T47D (cell line): ENCODE measurements around the gene MAST4.

Experiments used
- DNase-seq, 2 experiments: peaks; one replicate each; pipeline versions ENCODE4 v3.0.0 to v3.0.0-alpha.2; 2011 to 2012; ENCODE audit warnings: low read depth in 1 of 2, low spot score in 1 of 2
- JUND ChIP-seq: IDR thresholded peaks from 2 replicates; pipeline ENCODE4 v1.6.1; 2012; ENCODE audit warnings: low read depth
- in situ Hi-C: cut with HindIII; loops from 2 replicates; pipeline ENCODE4 v1.10.0; 2016; ENCODE audit warnings: low sequenced_read_pairs, low pct_unique_long_range_greater_than_20kb

The MAST4 gene

GRCh38 chr5:66826696-66827095, 230.5 kb downstream of the MAST4 start:
- no peak for TF ChIP-seq JUND
- no peak for DNase-seq
- in situ Hi-C loops, result no loop called here

- TF ChIP-seq JUND, result no peak
- DNase-seq, result no peak
- in situ Hi-C loops, result no loop called here
Observed at GRCh38 chr5:66828046-66828547, 231.9 kb downstream of the MAST4 start.

GRCh38 chr5:66828548-66829357, 232.6 kb downstream of the MAST4 start:
- TF ChIP-seq JUND, result no peak
- in situ Hi-C loops, result no loop called here
- peak; percentile 23 to 49 for DNase-seq

GRCh38 chr5:66829358-66829674, 233.1 kb downstream of the MAST4 start:
- in situ Hi-C loops, result no loop called here
- no peak for DNase-seq
- TF ChIP-seq JUND, result no peak

- no peak for TF ChIP-seq JUND
- in situ Hi-C loops, result no loop called here
- DNase-seq, result no peak
Observed at GRCh38 chr5:66829826-66830225, 233.6 kb downstream of the MAST4 start.

GRCh38 chr5:66830636-66831035, 234.4 kb downstream of the MAST4 start:
- DNase-seq, result no peak
- in situ Hi-C loops, result no loop called here
- no peak for TF ChIP-seq JUND

GRCh38 chr5:66839636-66840185, 243.5 kb downstream of the MAST4 start:
- in situ Hi-C loops, result no loop called here
- no peak for DNase-seq
- TF ChIP-seq JUND, result no peak

- TF ChIP-seq JUND, result no peak
- in situ Hi-C loops, result no loop called here
- no peak for DNase-seq
Observed at GRCh38 chr5:66840511-66841013, 244.4 kb downstream of the MAST4 start.

GRCh38 chr5:66841264-66841663, 245.1 kb downstream of the MAST4 start:
- no peak for TF ChIP-seq JUND
- DNase-seq, result no peak
- in situ Hi-C loops, result no loop called here

GRCh38 chr5:66842540-66842939, 246.3 kb downstream of the MAST4 start:
- TF ChIP-seq JUND, result no peak
- DNase-seq, result no peak
- in situ Hi-C loops, result no loop called here

GRCh38 chr5:66843065-66843464, 246.9 kb downstream of the MAST4 start:
- no peak for TF ChIP-seq JUND
- DNase-seq, result no peak
- in situ Hi-C loops, result no loop called here

GRCh38 chr5:66848749-66849641, 252.8 kb downstream of the MAST4 start:
- no peak for TF ChIP-seq JUND
- in situ Hi-C loops, result no loop called here
- DNase-seq, result no peak
